Astrocyte (in vitro differentiated cells and primary cell): Measurements from ENCODE around the gene LGALS3BP. TPM values are rescaled to one million over a fixed set of nuclear protein-coding genes. Genes with fewer than 3 reads are reported as not detected.

ENCODE experiments used
- DNase-seq: peaks from one replicate; pipeline ENCODE4 v3.0.0-alpha.2; 2010; ENCODE audit warnings: low read depth
- FAIRE-seq: peaks from 2 replicates; lab custom pipeline; 2011; peaks lifted over from hg19 to GRCh38; lab: Jason Lieb, UNC
- H2AFZ ChIP-seq: 2 replicates; pipeline ENCODE4 v1.6.0; 2012; ENCODE audit warnings: low read depth, low read length, inconsistent platforms
- H3K27ac ChIP-seq: 2 replicates; pipeline ENCODE4 v1.5.1; 2011; ENCODE audit warnings: low read depth, low read length, inconsistent platforms
- H3K27me3 ChIP-seq: 2 replicates; pipeline ENCODE4 v1.6.0; 2011; ENCODE audit warnings: low read length, inconsistent platforms; ENCODE audit not compliant: insufficient read depth
- H3K36me3 ChIP-seq: 2 replicates; pipeline ENCODE4 v1.5.1; 2011; ENCODE audit warnings: low read length, inconsistent platforms; ENCODE audit not compliant: insufficient read depth
- H3K4me1 ChIP-seq: 2 replicates; pipeline ENCODE4 v1.5.1; 2011; ENCODE audit warnings: low read length, inconsistent platforms; ENCODE audit not compliant: insufficient read depth
- H3K4me2 ChIP-seq: 2 replicates; pipeline ENCODE4 v1.6.0; 2012; ENCODE audit warnings: low read length, inconsistent platforms
- H3K4me3 ChIP-seq: 2 replicates; pipeline ENCODE4 v1.5.1; 2011; ENCODE audit warnings: low read depth, mild to moderate bottlenecking, low read length, inconsistent platforms; ENCODE audit not compliant: insufficient read depth
- H3K79me2 ChIP-seq: 2 replicates; pipeline ENCODE4 v1.6.0; 2012; ENCODE audit warnings: mild to moderate bottlenecking, low read length, inconsistent platforms; ENCODE audit not compliant: insufficient read depth
- H3K9ac ChIP-seq: 2 replicates; pipeline ENCODE4 v1.6.0; 2012; ENCODE audit warnings: mild to moderate bottlenecking, low read length, inconsistent platforms
- H3K9me3 ChIP-seq: 2 replicates; pipeline ENCODE4 v1.5.1; 2012; ENCODE audit warnings: low read depth, mild to moderate bottlenecking, low read length, inconsistent platforms; ENCODE audit not compliant: insufficient read depth
- H4K20me1 ChIP-seq: 2 replicates; pipeline ENCODE4 v1.6.0; 2012; ENCODE audit warnings: low read length, inconsistent platforms; ENCODE audit not compliant: insufficient read depth
- H3K27ac Mint-ChIP-seq: one replicate; pipeline ENCODE4 v1.8.0; 2021; ENCODE audit warnings: mild to moderate bottlenecking, mixed read lengths; ENCODE audit not compliant: unreplicated experiment
- H3K27me3 Mint-ChIP-seq: one replicate; pipeline ENCODE4 v1.8.0; 2021; ENCODE audit warnings: low read depth, mixed read lengths; ENCODE audit not compliant: unreplicated experiment
- H3K36me3 Mint-ChIP-seq: one replicate; pipeline ENCODE4 v1.8.0; 2021; ENCODE audit warnings: low read depth, mixed read lengths; ENCODE audit not compliant: unreplicated experiment
- H3K4me1 Mint-ChIP-seq: one replicate; pipeline ENCODE4 v1.8.0; 2021; ENCODE audit warnings: low read depth, mixed read lengths; ENCODE audit not compliant: unreplicated experiment
- H3K4me3 Mint-ChIP-seq: one replicate; pipeline ENCODE4 v1.8.0; 2021; ENCODE audit warnings: mild to moderate bottlenecking, moderate library complexity, mixed read lengths; ENCODE audit not compliant: unreplicated experiment
- H3K9me3 Mint-ChIP-seq: one replicate; pipeline ENCODE4 v1.8.0; 2021; ENCODE audit warnings: mild to moderate bottlenecking, mixed read lengths; ENCODE audit not compliant: unreplicated experiment
- CTCF ChIP-seq: IDR thresholded peaks from 2 replicates; pipeline ENCODE4 v1.5.1; 2011; ENCODE audit warnings: low read depth, mild to moderate bottlenecking, inconsistent platforms, low read length, moderate library complexity; ENCODE audit not compliant: insufficient read depth
- EZH2 ChIP-seq: IDR thresholded peaks from 2 replicates; pipeline ENCODE4 v1.6.1; 2012; ENCODE audit warnings: mild to moderate bottlenecking, low read length, inconsistent platforms; ENCODE audit not compliant: insufficient read depth
- total RNA-seq: library from RNA; stranded (reverse); gene quantifications from 2 replicates; pipeline ENCODE4 v1.2.1, GENCODE V29; 2021

LGALS3BP gene
- total RNA-seq, 1 donor from 2014 or later: 495 TPM

DNA sequence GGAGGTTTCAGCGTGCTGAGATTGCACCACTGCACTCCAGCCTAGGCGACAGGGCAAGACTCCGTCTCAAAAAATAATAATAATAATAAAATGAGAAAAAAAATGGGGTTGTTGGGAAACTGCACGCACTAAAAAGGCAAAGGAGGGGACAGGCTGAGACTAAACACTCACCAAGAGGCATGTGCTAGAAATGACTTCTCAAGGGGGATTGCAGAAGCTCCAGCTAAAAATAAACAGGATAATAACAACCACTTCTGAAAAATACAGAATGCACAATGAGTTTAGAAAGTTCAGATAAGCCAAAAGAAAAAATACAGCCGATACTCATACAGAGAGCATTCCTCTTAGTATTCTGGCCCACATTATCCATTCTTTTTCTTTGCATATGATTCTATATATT, 39.5 kb downstream of the LGALS3BP start:
- Histone ChIP-seq H3K27ac (peak overlapping the region; percentile 21), H3K79me2 (no peaks in the 10 kb centered on the region), H4K20me1 (no peaks in the 10 kb centered on the region), H3K4me2 (no peak overlapping the region), H3K9me3 (no peaks in the 10 kb centered on the region), H3K36me3 (no peaks in the 10 kb centered on the region), H3K4me3 (no peak overlapping the region), H3K4me1 (peaks cover 33% of the 10 kb centered on the region), H2AFZ (no peak overlapping the region), H3K9ac (no peak overlapping the region), H3K27me3 (no peaks in the 10 kb centered on the region)
- Mint-ChIP-seq H3K27me3 (peaks cover 10% of the 10 kb centered on the region), H3K4me3 (no peak overlapping the region), H3K9me3 (no peaks in the 10 kb centered on the region), H3K27ac (no peak overlapping the region), H3K4me1 (peaks cover 17% of the 10 kb centered on the region), H3K36me3 (no peaks in the 10 kb centered on the region)
- peak; percentile 29 for FAIRE-seq
- TF ChIP-seq EZH2 (no peak), CTCF (no peak)
- DNase-seq: no peak

- Histone ChIP-seq H3K4me1 (peaks cover 40% of the 10 kb centered on the region), H3K9ac (peak overlapping the region; percentile 46), H3K9me3 (no peaks in the 10 kb centered on the region), H3K27me3 (no peaks in the 10 kb centered on the region), H3K27ac (peak overlapping the region; percentile 42), H3K36me3 (no peaks in the 10 kb centered on the region), H4K20me1 (no peaks in the 10 kb centered on the region), H3K4me3 (no peak overlapping the region), H3K4me2 (peak overlapping the region; percentile 54), H2AFZ (no peak overlapping the region), H3K79me2 (no peaks in the 10 kb centered on the region)
- Mint-ChIP-seq H3K27ac (no peak overlapping the region), H3K4me3 (no peak overlapping the region), H3K4me1 (peaks cover 21% of the 10 kb centered on the region), H3K9me3 (no peaks in the 10 kb centered on the region), H3K27me3 (peaks cover 7% of the 10 kb centered on the region), H3K36me3 (no peaks in the 10 kb centered on the region)
- no peak for FAIRE-seq
- no peak for TF ChIP-seq CTCF
- no peak for TF ChIP-seq EZH2
- DNase-seq: peak; percentile 53
Measured at GRCh38 chr17:78939615-78940014, 40.1 kb downstream of the LGALS3BP start.

GRCh38 chr17:78937561-78937960, 42.2 kb downstream of the LGALS3BP start:
- Histone ChIP-seq H4K20me1 (no peaks in the 10 kb centered on the region), H3K27me3 (no peaks in the 10 kb centered on the region), H3K36me3 (no peaks in the 10 kb centered on the region), H2AFZ (no peak overlapping the region), H3K9ac (no peak overlapping the region), H3K79me2 (no peaks in the 10 kb centered on the region), H3K4me1 (peaks cover 60% of the 10 kb centered on the region), H3K27ac (no peak overlapping the region), H3K4me3 (no peak overlapping the region), H3K9me3 (no peaks in the 10 kb centered on the region), H3K4me2 (no peak overlapping the region)
- no peak overlapping the region for H3K4me3 Mint-ChIP-seq
- TF ChIP-seq CTCF: no peak
- TF ChIP-seq EZH2: no peak
- no peak for DNase-seq
- H3K4me1 Mint-ChIP-seq: peaks cover 38% of the 10 kb centered on the region
- H3K27ac Mint-ChIP-seq: peak overlapping the region; percentile 26
- H3K9me3 Mint-ChIP-seq: no peaks in the 10 kb centered on the region
- FAIRE-seq: no peak
- peaks cover 2% of the 10 kb centered on the region for H3K27me3 Mint-ChIP-seq
- no peaks in the 10 kb centered on the region for H3K36me3 Mint-ChIP-seq
